Hepatocyte (in vitro differentiated cells): ENCODE results near the gene POGK. TPM values are rescaled to one million over a fixed set of nuclear protein-coding genes. Genes with fewer than 3 reads are reported as not detected.

Source experiments
- DNase-seq: peaks from one replicate; pipeline ENCODE4 v3.0.0-alpha.2; 2016; ENCODE audit warnings: low spot score
- H2AFZ ChIP-seq: fragments of 200-600 bp; sonication (generic); 2 replicates; pipeline ENCODE4 v1.6.0; 2016; ENCODE audit warnings: antibody characterized with exemption, mild to moderate bottlenecking
- H3K27ac ChIP-seq: fragments of 200-600 bp; sonication (generic); 2 replicates; pipeline ENCODE4 v1.5.1; 2016; ENCODE audit warnings: mild to moderate bottlenecking
- H3K27me3 ChIP-seq: fragments of 200-600 bp; sonication (generic); 2 replicates; pipeline ENCODE4 v1.6.1; 2016
- H3K36me3 ChIP-seq: fragments of 200-600 bp; sonication (generic); replicated peaks from 2 replicates; pipeline ENCODE4 v1.5.1; 2016; ENCODE audit warnings: low read depth; ENCODE audit not compliant: insufficient read depth
- H3K4me1 ChIP-seq: fragments of 200-600 bp; sonication (generic); 2 replicates; pipeline ENCODE4 v1.5.1; 2016; ENCODE audit warnings: mild to moderate bottlenecking, moderate library complexity; ENCODE audit not compliant: insufficient read depth
- H3K4me2 ChIP-seq: fragments of 200-600 bp; sonication (generic); 2 replicates; pipeline ENCODE4 v1.6.0; 2016
- H3K4me3 ChIP-seq: fragments of 200-600 bp; sonication (generic); 2 replicates; pipeline ENCODE4 v1.5.1; 2016; ENCODE audit warnings: mild to moderate bottlenecking
- H3K79me2 ChIP-seq: fragments of 200-600 bp; sonication (generic); 2 replicates; pipeline ENCODE4 v1.6.0; 2017; ENCODE audit warnings: mild to moderate bottlenecking
- H3K9me2 ChIP-seq: fragments of 200-600 bp; sonication (generic); replicated peaks from 2 replicates; pipeline ENCODE4 v1.6.0; 2017; ENCODE audit warnings: mild to moderate bottlenecking; ENCODE audit not compliant: insufficient read depth
- H3K9me3 ChIP-seq: fragments of 200-600 bp; sonication (generic); 2 replicates; pipeline ENCODE4 v1.5.1; 2016; ENCODE audit warnings: low read depth, mild to moderate bottlenecking
- H4K20me1 ChIP-seq: fragments of 200-600 bp; sonication (generic); 2 replicates; pipeline ENCODE4 v1.6.0; 2016; ENCODE audit warnings: mild to moderate bottlenecking; ENCODE audit not compliant: insufficient read depth, poor library complexity, severe bottlenecking
- CTCF ChIP-seq: fragments of 200-600 bp; sonication (generic); IDR thresholded peaks from 2 replicates; pipeline ENCODE4 v1.5.1; 2016; ENCODE audit warnings: antibody characterized with exemption, mild to moderate bottlenecking; ENCODE audit not compliant: poor library complexity
- EZH2 ChIP-seq: fragments of 200-600 bp; sonication (generic); IDR thresholded peaks from 2 replicates; pipeline ENCODE4 v1.6.1; 2016; ENCODE audit warnings: antibody characterized with exemption, mild to moderate bottlenecking, borderline replicate concordance
- EZH2phosphoT487 ChIP-seq: fragments of 200-600 bp; sonication (generic); IDR thresholded peaks from one replicate; pipeline ENCODE4 v1.6.1; 2018; ENCODE audit warnings: antibody characterized with exemption, mild to moderate bottlenecking, low read depth, moderate library complexity; ENCODE audit not compliant: unreplicated experiment, severe bottlenecking
- WGBS: methylation state at CpG from one replicate; pipeline ENCODE4 v1.1.6; 2016; ENCODE audit warnings: low lambda C conversion rate; ENCODE audit errors: missing lambda C conversion rate; 5-methylcytosine and 5-hydroxymethylcytosine counted together
- polyA plus RNA-seq: library from polyadenylated mRNA; unstranded; fragments of >200 nt; fragmentation: Nextera tagmentation; extraction: Ambion mirVana; gene quantifications from 2 replicates; pipeline ENCODE4 v1.2.1, GENCODE V29; 2016
- total RNA-seq: library from RNA; depleted of rRNA; stranded (reverse); fragments of >200 nt; gene quantifications from 2 replicates; pipeline ENCODE4 v1.2.3, GENCODE V29; 2014

Gene POGK
- total and polyA plus RNA-seq, 2 experiments from 2014 or later, result 22.6 to 37.2 TPM

- peaks cover 48% of the 10 kb centered on the region for H3K79me2 ChIP-seq
- peak overlapping the region; percentile 78 for H3K27ac ChIP-seq
- no peak overlapping the region for H2AFZ ChIP-seq
- H3K4me1 ChIP-seq, result peaks cover 32% of the 10 kb centered on the region
- H3K27me3 ChIP-seq, result no peaks in the 10 kb centered on the region
- TF ChIP-seq EZH2 (no peak), EZH2phosphoT487 (no peak), CTCF (no peak)
- H3K4me3 ChIP-seq, result no peak overlapping the region
- no peaks in the 10 kb centered on the region for H3K9me3 ChIP-seq
- DNase-seq, result peak; percentile 60
- peak overlapping the region; percentile 28 for H3K4me2 ChIP-seq
- H3K9me2 ChIP-seq, result no peaks in the 10 kb centered on the region
- H3K36me3 ChIP-seq, result no peaks in the 10 kb centered on the region
- peaks cover 24% of the 10 kb centered on the region for H4K20me1 ChIP-seq
- 43% methylated on average over 7 of the region's 7 CpGs for WGBS
Measured at GRCh38 chr1:166843769-166844596, 4.7 kb downstream of the POGK start.

GRCh38 chr1:166844791-166845190 lies 5.5 kb downstream of the POGK start:
- 85% methylated on average over 7 of the region's 7 CpGs for WGBS
- H3K27ac ChIP-seq, result peak overlapping the region; percentile 78
- H3K79me2 ChIP-seq, result peaks cover 53% of the 10 kb centered on the region
- H3K27me3 ChIP-seq, result no peaks in the 10 kb centered on the region
- H4K20me1 ChIP-seq, result peaks cover 24% of the 10 kb centered on the region
- no peak overlapping the region for H3K4me2 ChIP-seq
- DNase-seq, result no peak
- H3K4me3 ChIP-seq, result no peak overlapping the region
- no peaks in the 10 kb centered on the region for H3K36me3 ChIP-seq
- no peaks in the 10 kb centered on the region for H3K9me2 ChIP-seq
- no peak overlapping the region for H2AFZ ChIP-seq
- TF ChIP-seq CTCF (no peak), EZH2phosphoT487 (no peak), EZH2 (no peak)
- H3K9me3 ChIP-seq, result no peaks in the 10 kb centered on the region
- peaks cover 32% of the 10 kb centered on the region for H3K4me1 ChIP-seq

- DNase-seq, result no peak
- H3K27ac ChIP-seq, result no peak overlapping the region
- H3K27me3 ChIP-seq, result no peaks in the 10 kb centered on the region
- H3K4me1 ChIP-seq, result peaks cover 12% of the 10 kb centered on the region
- no peaks in the 10 kb centered on the region for H3K9me3 ChIP-seq
- no peak overlapping the region for H3K4me2 ChIP-seq
- no peaks in the 10 kb centered on the region for H3K36me3 ChIP-seq
- no peak for TF ChIP-seq EZH2
- no peaks in the 10 kb centered on the region for H3K9me2 ChIP-seq
- H3K4me3 ChIP-seq, result no peak overlapping the region
- no peak overlapping the region for H2AFZ ChIP-seq
- peaks cover 54% of the 10 kb centered on the region for H3K79me2 ChIP-seq
- peaks cover 20% of the 10 kb centered on the region for H4K20me1 ChIP-seq
Measured at GRCh38 chr1:166848193-166848592, 8.9 kb downstream of the POGK start.

- 98% methylated on average over 20 of the region's 20 CpGs for WGBS
- peaks cover 20% of the 10 kb centered on the region for H4K20me1 ChIP-seq
- no peaks in the 10 kb centered on the region for H3K36me3 ChIP-seq
Measured at GRCh38 chr1:166849135-166849534, 9.9 kb downstream of the POGK start.

More at GRCh38 chr1:166849135-166849534, 9.9 kb downstream of the POGK start:
- H3K4me2 ChIP-seq, result no peak overlapping the region
- no peak overlapping the region for H3K4me3 ChIP-seq
- no peak overlapping the region for H3K27ac ChIP-seq
- H3K27me3 ChIP-seq, result no peaks in the 10 kb centered on the region
- H3K9me2 ChIP-seq, result no peaks in the 10 kb centered on the region
- H3K4me1 ChIP-seq, result peaks cover 8% of the 10 kb centered on the region
- TF ChIP-seq EZH2 (no peak), EZH2phosphoT487 (no peak), CTCF (no peak)
- H3K9me3 ChIP-seq, result no peaks in the 10 kb centered on the region
- no peak overlapping the region for H2AFZ ChIP-seq
- DNase-seq, result no peak
- H3K79me2 ChIP-seq, result peaks cover 57% of the 10 kb centered on the region
